Liver (tissue), 9 donors: Measurements from ENCODE around the gene CREB5. TPM values are rescaled to one million over a fixed set of nuclear protein-coding genes. Genes with fewer than 3 reads are reported as not detected.

Experiments
- DNase-seq: peaks from one replicate; pipeline ENCODE4 v3.0.0-alpha.2; 2017; ENCODE audit warnings: low spot score
- H3K27ac ChIP-seq, 2 donors: one replicate each; pipeline ENCODE4 v1.7.0; 2013; ENCODE audit warnings: inconsistent platforms in 2 of 2, low read length in 2 of 2, control low read depth in 1 of 2, low read depth in 1 of 2, mild to moderate bottlenecking in 1 of 2
- H3K27me3 ChIP-seq, 4 donors: one replicate each; pipeline versions ENCODE4 v1.6.1 to v1.7.0; 2013; ENCODE audit warnings: low read length in 3 of 4, inconsistent platforms in 1 of 4, mild to moderate bottlenecking in 1 of 4, moderate library complexity in 1 of 4; ENCODE audit not compliant: control insufficient read depth in 4 of 4, insufficient read depth in 4 of 4
- H3K36me3 ChIP-seq, 4 donors: one replicate each; pipeline versions ENCODE4 v1.6.1 to v1.7.0; 2013; ENCODE audit warnings: low read length in 3 of 4, mild to moderate bottlenecking in 3 of 4, low read depth in 1 of 4, moderate library complexity in 1 of 4; ENCODE audit not compliant: control insufficient read depth in 4 of 4, insufficient read depth in 3 of 4
- H3K4me1 ChIP-seq, 4 donors: one replicate each; pipeline versions ENCODE4 v1.6.1 to v1.7.0; 2013; ENCODE audit warnings: low read length in 3 of 4, mild to moderate bottlenecking in 3 of 4, moderate library complexity in 1 of 4; ENCODE audit not compliant: control insufficient read depth in 4 of 4, insufficient read depth in 4 of 4
- H3K4me3 ChIP-seq, 3 donors: one replicate each; pipeline versions ENCODE4 v1.6.1 to v1.7.0; 2013; ENCODE audit warnings: low read length in 3 of 3, control low read depth in 1 of 3, low read depth in 1 of 3, mild to moderate bottlenecking in 1 of 3
- H3K9ac ChIP-seq, 2 donors: one replicate each; pipeline ENCODE4 v1.7.0; 2013; ENCODE audit warnings: low read length in 2 of 2, mild to moderate bottlenecking in 2 of 2, moderate library complexity in 2 of 2, control low read depth in 1 of 2, low read depth in 1 of 2
- H3K9me3 ChIP-seq, 4 donors: one replicate each; pipeline versions ENCODE4 v1.6.1 to v1.7.0; 2013; ENCODE audit warnings: low read length in 3 of 4; ENCODE audit not compliant: control insufficient read depth in 4 of 4
- ATF3 ChIP-seq: IDR thresholded peaks from 2 replicates; pipeline ENCODE4 v1.6.1; 2016; ENCODE audit warnings: antibody characterized with exemption
- CTCF ChIP-seq: fragments of 150-350 bp; IDR thresholded peaks from 2 replicates; pipeline ENCODE4 v1.5.1; 2017; ENCODE audit warnings: improper control_type of control experiment, low read depth, low read length; ENCODE audit not compliant: missing input control
- EGR1 ChIP-seq, 2 donors: IDR thresholded peaks; 2 replicates each; pipeline ENCODE4 v1.6.1; 2016 to 2018; ENCODE audit warnings: antibody characterized with exemption in 2 of 2, low read depth in 2 of 2
- FOXA1 ChIP-seq: IDR thresholded peaks from 2 replicates; pipeline ENCODE4 v1.6.1; 2016; ENCODE audit warnings: antibody characterized with exemption
- FOXA2 ChIP-seq: IDR thresholded peaks from 2 replicates; pipeline ENCODE4 v1.6.1; 2016; ENCODE audit warnings: antibody characterized with exemption
- GABPA ChIP-seq, 2 donors: IDR thresholded peaks in 1 of 2; conservative IDR thresholded peaks in 1 of 2; 2 replicates each; pipeline ENCODE4 v1.6.1; 2016; ENCODE audit warnings: antibody characterized with exemption in 2 of 2, mild to moderate bottlenecking in 1 of 2, moderate library complexity in 1 of 2
- HNF4A ChIP-seq, 2 donors: conservative IDR thresholded peaks; 2 replicates each; pipeline ENCODE4 v1.6.1; 2016; ENCODE audit warnings: antibody characterized with exemption in 2 of 2, mild to moderate bottlenecking in 2 of 2
- HNF4G ChIP-seq: IDR thresholded peaks from 2 replicates; pipeline ENCODE4 v1.6.1; 2016; ENCODE audit warnings: antibody characterized with exemption
- JUND ChIP-seq, 2 donors: IDR thresholded peaks; 2 replicates each; pipeline ENCODE4 v1.6.1; 2016; ENCODE audit warnings: antibody characterized with exemption in 2 of 2
- MAX ChIP-seq: IDR thresholded peaks from 2 replicates; pipeline ENCODE4 v1.6.1; 2016; ENCODE audit warnings: antibody characterized with exemption
- NR2F2 ChIP-seq: IDR thresholded peaks from 2 replicates; pipeline ENCODE4 v1.6.1; 2016; ENCODE audit warnings: antibody characterized with exemption
- RAD21 ChIP-seq, 2 donors: IDR thresholded peaks; 2 replicates each; pipeline ENCODE4 v1.6.1; 2016; ENCODE audit warnings: antibody characterized with exemption in 2 of 2, mild to moderate bottlenecking in 2 of 2
- REST ChIP-seq: IDR thresholded peaks from 2 replicates; pipeline ENCODE4 v1.6.1; 2016; ENCODE audit warnings: antibody characterized with exemption, mild to moderate bottlenecking
- RXRA ChIP-seq, 2 donors: IDR thresholded peaks; 2 replicates each; pipeline ENCODE4 v1.6.1; 2017 to 2018; ENCODE audit warnings: antibody characterized with exemption in 2 of 2, mild to moderate bottlenecking in 1 of 2
- SP1 ChIP-seq: IDR thresholded peaks from 2 replicates; pipeline ENCODE4 v1.6.1; 2018; ENCODE audit warnings: antibody characterized with exemption, mild to moderate bottlenecking
- TAF1 ChIP-seq: conservative IDR thresholded peaks from 2 replicates; pipeline ENCODE4 v1.6.1; 2016; ENCODE audit warnings: antibody characterized with exemption, mild to moderate bottlenecking
- YY1 ChIP-seq: IDR thresholded peaks from 2 replicates; pipeline ENCODE4 v1.6.1; 2016; ENCODE audit warnings: antibody characterized with exemption, mild to moderate bottlenecking
- ZBTB33 ChIP-seq: IDR thresholded peaks from 2 replicates; pipeline ENCODE4 v1.6.1; 2016; ENCODE audit warnings: antibody characterized with exemption
- WGBS: extraction: QIAGEN DNeasy Blood & Tissue Kit; methylation state at CpG from one replicate; pipeline ENCODE4 v1.1.7; 2013; 5-methylcytosine and 5-hydroxymethylcytosine counted together
- polyA plus RNA-seq, 2 donors: library from polyadenylated mRNA; stranded (reverse) in 1 of 2; unstranded in 1 of 2; fragments of 200-250 nt in 1 of 2; fragments of >200 nt in 1 of 2; fragmentation: Nextera tagmentation in 1 of 2; extraction: Ambion mirVana in 1 of 2; gene quantifications; one replicate each; pipeline versions ENCODE4 v1.2.1 to v1.2.3, GENCODE V29; 2013 to 2015
- total RNA-seq, 2 donors: library from RNA; depleted of rRNA; stranded (reverse); fragments of >200 nt; gene quantifications; one replicate each; pipeline ENCODE4 v1.2.3, GENCODE V29; 2014
- donor health status: healthy.
- donor health status: healthy.
- donor health status: healthy.
- donor health status: healthy.
- donor health status: healthy.

The CREB5 gene
- total and polyA plus RNA-seq, 4 donors = 0.25 to 0.92 (median 0.67) TPM

- Histone ChIP-seq H3K4me1 (no peaks in the 10 kb centered on the region), H3K36me3 (no peaks in the 10 kb centered on the region), H3K9ac (no peak overlapping the region), H3K27ac (no peak overlapping the region), H3K4me3 (no peak overlapping the region), H3K9me3 (no peaks in the 10 kb centered on the region), H3K27me3 (no peaks in the 10 kb centered on the region)
- 48% methylated on average over 1 of the region's 1 CpG for WGBS
- no peak for DNase-seq
- no peak for TF ChIP-seq FOXA2
- no peak for TF ChIP-seq HNF4A (conservative IDR thresholded peaks at IDR 0.05)
- TF ChIP-seq SP1 = no peak
- no peak for TF ChIP-seq EGR1 (IDR thresholded peaks at IDR 0.05; ENCODE audit: low read depth in 2 of 2)
- no peak for TF ChIP-seq TAF1
- no peak for TF ChIP-seq ZBTB33
- no peak for TF ChIP-seq HNF4G
- no peak for TF ChIP-seq NR2F2
- no peak for TF ChIP-seq YY1
- no peak for TF ChIP-seq RXRA (IDR thresholded peaks at IDR 0.05)
- no peak for TF ChIP-seq GABPA (IDR thresholded peaks at IDR 0.05 in 1 of 2, conservative IDR thresholded peaks at IDR 0.05 in 1 of 2)
- TF ChIP-seq MAX = no peak
- no peak for TF ChIP-seq FOXA1
- no peak for TF ChIP-seq CTCF
- no peak for TF ChIP-seq JUND (IDR thresholded peaks at IDR 0.05)
- TF ChIP-seq RAD21 (IDR thresholded peaks at IDR 0.05) = no peak
- no peak for TF ChIP-seq REST
Observed at GRCh38 chr7:28466885-28467284, 54.6 kb downstream of the CREB5 start.

GRCh38 chr7:28469562-28469961, 57.2 kb downstream of the CREB5 start:
- TF ChIP-seq ATF3 = no peak
- no peak for TF ChIP-seq NR2F2
- Histone ChIP-seq H3K27me3 (peaks cover 0 to 4% (median 0%) of the 10 kb centered on the region in 4 donors), H3K36me3 (no peaks in the 10 kb centered on the region), H3K27ac (no peak overlapping the region), H3K9ac (no peak overlapping the region), H3K9me3 (no peaks in the 10 kb centered on the region), H3K4me3 (no peak overlapping the region), H3K4me1 (no peaks in the 10 kb centered on the region)
- DNase-seq = no peak
